Islet precursor cell (in vitro differentiated cells): ENCODE data around the gene PLCD4.
A peak's percentile ranks its signal among the peaks of the same experiment; 100 is the strongest.

ENCODE experiments used
- DNase-seq: peaks from one replicate; pipeline ENCODE4 v3.0.0-alpha.2; 2018

PLCD4 gene

GRCh38 chr2:218622606-218623365, 15.1 kb downstream of the PLCD4 start:
- DNase-seq: no peak

- no peak for DNase-seq
Measured at GRCh38 chr2:218623366-218623705, 15.6 kb downstream of the PLCD4 start.

- no peak for DNase-seq
Measured at GRCh38 chr2:218626369-218626768, 18.7 kb downstream of the PLCD4 start.

- no peak for DNase-seq
Measured at GRCh38 chr2:218627939-218628338, 20.2 kb downstream of the PLCD4 start.

- DNase-seq: no peak
Measured at GRCh38 chr2:218631837-218632236, 24.1 kb downstream of the PLCD4 start.

- no peak for DNase-seq
Measured at GRCh38 chr2:218635719-218636118, 28.0 kb downstream of the PLCD4 start.

GRCh38 chr2:218638372-218638771, 30.7 kb downstream of the PLCD4 start:
- DNase-seq: no peak

- DNase-seq: no peak
Measured at GRCh38 chr2:218642121-218642656, 34.5 kb downstream of the PLCD4 start.

GRCh38 chr2:218642786-218643185, 35.1 kb downstream of the PLCD4 start:
- DNase-seq: no peak

GRCh38 chr2:218643751-218644310, 36.1 kb downstream of the PLCD4 start:
- no peak for DNase-seq

GRCh38 chr2:218644721-218645120, 37.0 kb downstream of the PLCD4 start:
- no peak for DNase-seq

GRCh38 chr2:218645126-218645525, 37.4 kb downstream of the PLCD4 start:
- no peak for DNase-seq

- DNase-seq: peak; percentile 74
Measured at GRCh38 chr2:218648088-218648786, 40.5 kb downstream of the PLCD4 start.

- no peak for DNase-seq
Measured at GRCh38 chr2:218648787-218649100, 41.0 kb downstream of the PLCD4 start.

GRCh38 chr2:218655751-218656150, 48.1 kb downstream of the PLCD4 start:
- no peak for DNase-seq

- peak; percentile 85 for DNase-seq
Measured at GRCh38 chr2:218658671-218659257, 51.1 kb downstream of the PLCD4 start.

- peak; percentile 95 for DNase-seq
Measured at GRCh38 chr2:218659258-218659987, 51.7 kb downstream of the PLCD4 start, which contains the start of the genes BCS1L and ZNF142. BCS1L (plus strand) TSS chr2:218659683; CDS start chr2:218660988, 1,305 bp downstream. ZNF142 (minus strand) TSS chr2:218659623; CDS start chr2:218656429, 3,194 bp downstream.

GRCh38 chr2:218659988-218660358, 52.3 kb downstream of the PLCD4 start:
- no peak for DNase-seq

- DNase-seq: peak; percentile 48
Measured at GRCh38 chr2:218662377-218662776, 54.7 kb downstream of the PLCD4 start.

- no peak for DNase-seq
Measured at GRCh38 chr2:218662827-218663226, 55.1 kb downstream of the PLCD4 start.

GRCh38 chr2:218663901-218664300, 56.2 kb downstream of the PLCD4 start:
- DNase-seq: no peak

GRCh38 chr2:218664653-218665052, 57.0 kb downstream of the PLCD4 start:
- DNase-seq: no peak
